Glutamatergic neuron (in vitro differentiated cells): ENCODE data around the gene CDSN. TPM values are rescaled to one million over a fixed set of nuclear protein-coding genes. Genes with fewer than 3 reads are reported as not detected.

ENCODE experiments used
- total RNA-seq: library from RNA; stranded (reverse); fragmentation: NEBNext Ultra II Directional; extraction: Animal tissue kit (Norgen Biotek cat#: 25700); gene quantifications from one replicate; pipeline ENCODE4 v1.2.1, GENCODE V29; 2021; ENCODE audit not compliant: unreplicated experiment

CDSN gene
- total RNA-seq, 1 donor from 2014 or later: not detected

Other genes with a start within 250 kb of the CDSN start
- 120 TPM for gene DDR1, start 235.9 kb downstream of the CDSN start, total RNA-seq
- 67.2 TPM for gene GTF2H4, start 212.2 kb downstream of the CDSN start, total RNA-seq
- gene VARS2, start 206.2 kb downstream of the CDSN start, total RNA-seq: 47.0 TPM
- not detected for gene SFTA2, start 188.3 kb downstream of the CDSN start, total RNA-seq
- gene MUCL3, start 179.5 kb downstream of the CDSN start, total RNA-seq: not detected
- gene MUC21, start 136.7 kb downstream of the CDSN start, total RNA-seq: not detected
- gene MUC22, start 110.0 kb downstream of the CDSN start, total RNA-seq: not detected
- not detected for gene C6orf15, start 7.9 kb downstream of the CDSN start, total RNA-seq
- not detected for gene PSORS1C1, start 5.6 kb downstream of the CDSN start, total RNA-seq
- 0.49 TPM for gene PSORS1C2, start 18.6 kb upstream of the CDSN start, total RNA-seq
- gene CCHCR1, start 37.4 kb upstream of the CDSN start, total RNA-seq: 28.7 TPM
- 5.8 TPM for gene TCF19, start 38.1 kb upstream of the CDSN start, total RNA-seq
- gene POU5F1, start 50.2 kb upstream of the CDSN start, total RNA-seq: 48.8 TPM
- gene HLA-C, start 151.6 kb upstream of the CDSN start, total RNA-seq: 13.7 TPM
- 11.4 TPM for gene HLA-B, start 236.7 kb upstream of the CDSN start, total RNA-seq